ENCODE data around the gene TECTA.

GRCh38 chr11:121179306-121179705 is 78.3 kb downstream of the TECTA start:
- TF ChIP-seq CTCF (IDR thresholded peaks at IDR 0.05; ENCODE audit: insufficient read depth, low read length) (no peak), REST (IDR thresholded peaks at IDR 0.05; ENCODE audit: insufficient replicate concordance, low read depth) (no peak), GABPA (IDR thresholded peaks at IDR 0.05; ENCODE audit: low read depth) (no peak)

All from HL-60 (cell line).